Naive thymus-derived CD4-positive, alpha-beta T cell (primary cell): Measurements from ENCODE around the gene CSF1R. TPM values are rescaled to one million over a fixed set of nuclear protein-coding genes. Genes with fewer than 3 reads are reported as not detected.

Experiments used
- ATAC-seq: fragments of 150-1000 bp; cut with Tn5 transposase; 2 replicates; pipeline ENCODE4 v1.10.0; 2021; ENCODE audit warnings: mild to moderate bottlenecking, moderate library complexity
- CTCF ChIA-PET: fragments of 350-600 bp; sonication (Branson Sonifier 250); formaldehyde crosslinking; loops from one replicate; lab custom pipeline; 2021; ENCODE audit warnings: antibody characterized with exemption; lab: Charles Lee
- POLR2A ChIA-PET: fragments of 350-600 bp; sonication (Branson Sonifier 250); formaldehyde crosslinking; loops from one replicate; lab custom pipeline; 2021; ENCODE audit warnings: antibody characterized with exemption, inconsistent platforms; lab: Charles Lee
- DNase-seq, 9 donors: peaks; one replicate each; pipeline versions ENCODE4 v3.0.0 to v3.0.0-alpha.2; 2020 to 2022; ENCODE audit warnings: mixed read lengths in 1 of 9
- H3K27ac ChIP-seq: one replicate; pipeline ENCODE4 v1.7.0; 2013; ENCODE audit warnings: mild to moderate bottlenecking, low read depth, low read length, moderate library complexity
- H3K27me3 ChIP-seq, 2 donors: one replicate each; pipeline ENCODE4 v1.7.0; 2013; ENCODE audit warnings: low read length in 2 of 2, mild to moderate bottlenecking in 2 of 2, moderate library complexity in 2 of 2; ENCODE audit not compliant: control insufficient read depth in 2 of 2, insufficient read depth in 2 of 2
- H3K36me3 ChIP-seq, 3 experiments: 1 replicate in 2 of 3; 2 replicates in 1 of 3; pipeline ENCODE4 v1.7.0; 2013; ENCODE audit warnings: low read length in 3 of 3, mild to moderate bottlenecking in 3 of 3, moderate library complexity in 1 of 3; ENCODE audit not compliant: insufficient read depth in 3 of 3, control insufficient read depth in 2 of 3
- H3K4me1 ChIP-seq, 2 donors: one replicate each; pipeline ENCODE4 v1.7.0; 2013; ENCODE audit warnings: low read length in 2 of 2, mild to moderate bottlenecking in 2 of 2, moderate library complexity in 1 of 2; ENCODE audit not compliant: control insufficient read depth in 2 of 2, insufficient read depth in 2 of 2
- H3K4me3 ChIP-seq: 2 replicates; pipeline ENCODE4 v1.7.0; 2013; ENCODE audit warnings: mild to moderate bottlenecking, low read length
- H3K9me3 ChIP-seq, 3 experiments: 1 replicate in 2 of 3; 2 replicates in 1 of 3; pipeline ENCODE4 v1.7.0; 2013; ENCODE audit warnings: low read length in 3 of 3; ENCODE audit not compliant: control insufficient read depth in 2 of 3
- H3K27ac Mint-ChIP-seq, 9 donors: one replicate each; pipeline ENCODE4 v1.8.0; 2020 to 2022; ENCODE audit warnings: mixed read lengths in 9 of 9, mild to moderate bottlenecking in 8 of 9, moderate library complexity in 5 of 9, inconsistent platforms in 2 of 9
- H3K27me3 Mint-ChIP-seq, 5 donors: one replicate each; pipeline ENCODE4 v1.8.0; 2021 to 2022; ENCODE audit warnings: mixed read lengths in 5 of 5, mild to moderate bottlenecking in 1 of 5
- H3K36me3 Mint-ChIP-seq, 5 donors: one replicate each; pipeline ENCODE4 v1.8.0; 2020 to 2022; ENCODE audit warnings: mixed read lengths in 5 of 5, mild to moderate bottlenecking in 3 of 5, inconsistent platforms in 1 of 5
- H3K4me1 Mint-ChIP-seq, 7 donors: one replicate each; pipeline ENCODE4 v1.8.0; 2020 to 2022; ENCODE audit warnings: mixed read lengths in 7 of 7, mild to moderate bottlenecking in 3 of 7, inconsistent platforms in 1 of 7
- H3K4me3 Mint-ChIP-seq, 10 donors: one replicate each; pipeline ENCODE4 v1.8.0; 2020 to 2022; ENCODE audit warnings: mild to moderate bottlenecking in 10 of 10, mixed read lengths in 10 of 10, moderate library complexity in 6 of 10, inconsistent platforms in 2 of 10
- H3K9me3 Mint-ChIP-seq, 11 donors: one replicate each; pipeline ENCODE4 v1.8.0; 2020 to 2022; ENCODE audit warnings: mixed read lengths in 11 of 11, mild to moderate bottlenecking in 4 of 11, inconsistent platforms in 1 of 11, moderate library complexity in 1 of 11
- intact Hi-C, 2 donors: fragments of 100-400 bp; cut with micrococcal nuclease; formaldehyde crosslinking; loops; one replicate each; pipeline ENCODE4 v1.15.1; 2023
- polyA plus RNA-seq, 2 donors: library from polyadenylated mRNA; unstranded; fragments of 300-500 nt; fragmentation: Illumina TruSeq; gene quantifications; one replicate each; pipeline ENCODE4 v1.2.3, GENCODE V29; 2021
- total RNA-seq, 6 experiments: library from RNA in 5 of 6; stranded (reverse) in 5 of 6; gene quantifications; 1 replicate in 5 of 6; 2 replicates in 1 of 6; pipeline ENCODE4 v1.2.3 and lab custom pipeline; 2021 to 2026

The CSF1R gene
- total and polyA plus RNA-seq, 7 experiments from 2014 or later: 0.09 to 92.4 (median 4.5) TPM

- no peaks in the 10 kb centered on the region for H3K36me3 ChIP-seq
- H3K27me3 ChIP-seq: no peaks in the 10 kb centered on the region
- peaks cover 0 to 20% (median 0%) of the 10 kb centered on the region in 7 donors for H3K4me1 Mint-ChIP-seq
- no peak overlapping the region for H3K4me3 ChIP-seq
- no peak overlapping the region for H3K27ac Mint-ChIP-seq
- ATAC-seq (no peak), DNase-seq (no peak)
- H3K4me3 Mint-ChIP-seq: no peak overlapping the region
- H3K27me3 Mint-ChIP-seq: peaks cover 0 to 9% (median 0%) of the 10 kb centered on the region in 5 donors
- ChIA-PET CTCF (no interaction called here), POLR2A (interaction anchor here (0.5 kb wide), 1 partner anchor 422 kb away, joined by 4 read pairs; no protein-coding TSS in a partner anchor)
- intact Hi-C loops: no loop called here
- no peak overlapping the region for H3K27ac ChIP-seq
- H3K36me3 Mint-ChIP-seq: no peaks in the 10 kb centered on the region
- H3K9me3 ChIP-seq: no peaks in the 10 kb centered on the region
- H3K9me3 Mint-ChIP-seq: no peaks in the 10 kb centered on the region
- no peaks in the 10 kb centered on the region for H3K4me1 ChIP-seq
Observed at GRCh38 chr5:150062216-150062922, 24.0 kb downstream of the CSF1R start.

- H3K36me3 ChIP-seq: no peaks in the 10 kb centered on the region
- ATAC-seq: no peak
- intact Hi-C loops: no loop called here
- H3K9me3 ChIP-seq: no peaks in the 10 kb centered on the region
- H3K27ac ChIP-seq: no peak overlapping the region
- CTCF ChIA-PET: no interaction called here
- POLR2A ChIA-PET: no interaction called here
- no peak overlapping the region for H3K4me3 ChIP-seq
- Mint-ChIP-seq H3K9me3 (no peaks in the 10 kb centered on the region), H3K4me3 (no peak overlapping the region), H3K27me3 (peaks cover 0 to 9% (median 0%) of the 10 kb centered on the region in 5 donors), H3K4me1 (peaks cover 0 to 12% (median 0%) of the 10 kb centered on the region in 7 donors), H3K27ac (no peak overlapping the region), H3K36me3 (no peaks in the 10 kb centered on the region)
- no peaks in the 10 kb centered on the region for H3K27me3 ChIP-seq
- DNase-seq: no peak
- H3K4me1 ChIP-seq: no peaks in the 10 kb centered on the region
Observed at GRCh38 chr5:150061538-150061995, 24.8 kb downstream of the CSF1R start.

DNA sequence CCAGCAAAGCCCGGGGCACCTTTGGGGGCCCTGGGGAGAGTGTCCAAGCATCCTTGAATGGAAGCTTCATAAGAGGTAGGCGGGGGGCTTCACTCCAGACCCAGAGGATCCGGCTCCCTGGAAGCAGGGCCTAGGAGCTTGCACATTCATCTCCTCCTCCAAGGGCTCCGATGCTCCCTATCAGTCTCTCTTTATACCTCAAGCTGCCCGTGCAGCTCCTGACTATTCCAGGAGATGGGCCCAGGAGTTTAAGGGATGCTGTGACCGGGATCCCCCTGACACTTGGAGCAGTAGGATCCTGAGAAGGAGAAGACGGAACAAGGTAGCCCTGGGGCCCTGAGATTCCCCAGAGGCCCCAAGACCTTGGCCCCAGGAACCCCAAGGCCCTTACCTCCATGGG lies 25.9 kb downstream of the CSF1R start:
- no peak overlapping the region for H3K4me3 Mint-ChIP-seq
- no peaks in the 10 kb centered on the region for H3K9me3 Mint-ChIP-seq
- Histone ChIP-seq H3K27ac (no peak overlapping the region), H3K4me3 (no peak overlapping the region), H3K27me3 (no peaks in the 10 kb centered on the region), H3K4me1 (no peaks in the 10 kb centered on the region), H3K36me3 (no peaks in the 10 kb centered on the region), H3K9me3 (no peaks in the 10 kb centered on the region)
- DNase-seq (no peak), ATAC-seq (no peak)
- H3K36me3 Mint-ChIP-seq: no peaks in the 10 kb centered on the region
- ChIA-PET POLR2A (no interaction called here), CTCF (interaction anchor here (0.6 kb wide), 1 partner anchor 428 kb away, joined by 3 read pairs; no protein-coding TSS in a partner anchor)
- peaks cover 0 to 9% (median 0%) of the 10 kb centered on the region in 5 donors for H3K27me3 Mint-ChIP-seq
- peaks cover 0 to 9% (median 0%) of the 10 kb centered on the region in 7 donors for H3K4me1 Mint-ChIP-seq
- H3K27ac Mint-ChIP-seq: no peak overlapping the region
- intact Hi-C loops: no loop called here

- Mint-ChIP-seq H3K27me3 (peaks cover 0 to 9% (median 0%) of the 10 kb centered on the region in 5 donors), H3K4me3 (no peak overlapping the region), H3K4me1 (peaks cover 0 to 9% (median 0%) of the 10 kb centered on the region in 7 donors), H3K36me3 (no peaks in the 10 kb centered on the region), H3K9me3 (no peaks in the 10 kb centered on the region), H3K27ac (no peak overlapping the region)
- DNase-seq: no peak
- intact Hi-C loops: no loop called here
- Histone ChIP-seq H3K4me1 (no peaks in the 10 kb centered on the region), H3K9me3 (no peaks in the 10 kb centered on the region), H3K27me3 (no peaks in the 10 kb centered on the region), H3K36me3 (peaks cover 0 to 3% (median 0%) of the 10 kb centered on the region in 3 experiments), H3K4me3 (no peak overlapping the region), H3K27ac (no peak overlapping the region)
- ChIA-PET POLR2A (no interaction called here), CTCF (no interaction called here)
- ATAC-seq: no peak
Observed at GRCh38 chr5:150059623-150060022, 26.7 kb downstream of the CSF1R start.

GRCh38 chr5:150058480-150059126 lies 27.8 kb downstream of the CSF1R start:
- peaks cover 0 to 8% (median 2%) of the 10 kb centered on the region in 5 donors for H3K36me3 Mint-ChIP-seq
- H3K27me3 Mint-ChIP-seq: peaks cover 0 to 9% (median 0%) of the 10 kb centered on the region in 5 donors
- no peaks in the 10 kb centered on the region for H3K9me3 Mint-ChIP-seq
- intact Hi-C loops: no loop called here
- peak overlapping the region in 1 of 9 donors; percentile 31 for H3K27ac Mint-ChIP-seq
- Histone ChIP-seq H3K27ac (no peak overlapping the region), H3K9me3 (no peaks in the 10 kb centered on the region), H3K27me3 (no peaks in the 10 kb centered on the region), H3K4me1 (no peaks in the 10 kb centered on the region), H3K4me3 (no peak overlapping the region), H3K36me3 (peaks cover 0 to 12% (median 4%) of the 10 kb centered on the region in 3 experiments)
- ATAC-seq: peak; percentile 92
- DNase-seq: no peak
- H3K4me3 Mint-ChIP-seq: no peak overlapping the region
- POLR2A ChIA-PET: no interaction called here
- CTCF ChIA-PET: no interaction called here
- peaks cover 0 to 9% (median 0%) of the 10 kb centered on the region in 7 donors for H3K4me1 Mint-ChIP-seq

- ChIA-PET CTCF (no interaction called here), POLR2A (no interaction called here)
- Histone ChIP-seq H3K9me3 (no peaks in the 10 kb centered on the region), H3K27me3 (no peaks in the 10 kb centered on the region), H3K36me3 (peaks cover 0 to 18% (median 4%) of the 10 kb centered on the region in 3 experiments), H3K4me3 (no peak overlapping the region), H3K4me1 (no peaks in the 10 kb centered on the region), H3K27ac (no peak overlapping the region)
- peak overlapping the region in 1 of 9 donors; percentile 34 for H3K27ac Mint-ChIP-seq
- peaks cover 0 to 4% (median 0%) of the 10 kb centered on the region in 5 donors for H3K27me3 Mint-ChIP-seq
- H3K4me3 Mint-ChIP-seq: no peak overlapping the region
- peaks cover 0 to 10% (median 0%) of the 10 kb centered on the region in 7 donors for H3K4me1 Mint-ChIP-seq
- intact Hi-C loops: no loop called here
- DNase-seq (no peak), ATAC-seq (no peak)
- H3K9me3 Mint-ChIP-seq: no peaks in the 10 kb centered on the region
- peaks cover 0 to 13% (median 5%) of the 10 kb centered on the region in 5 donors for H3K36me3 Mint-ChIP-seq
Observed at GRCh38 chr5:150057996-150058395, 28.4 kb downstream of the CSF1R start.
